Common myeloid progenitor, CD34-positive (primary cell): ENCODE data around the gene MREG.
A peak's percentile ranks its signal among the peaks of the same experiment; 100 is the strongest.

Experiments
- CTCF ChIA-PET: fragments of 350-600 bp; sonication (Branson Sonifier 250); formaldehyde crosslinking; loops from one replicate; lab custom pipeline; 2021; ENCODE audit warnings: antibody characterized with exemption; lab: Charles Lee
- POLR2A ChIA-PET: fragments of 350-600 bp; sonication (Branson Sonifier 250); formaldehyde crosslinking; loops from one replicate; lab custom pipeline; 2021; ENCODE audit warnings: antibody characterized with exemption; lab: Charles Lee
- DNase-seq, 3 donors: peaks; one replicate each; pipeline versions ENCODE4 v3.0.0 to v3.0.0-alpha.2; 2013
- H3K27ac ChIP-seq, 2 experiments: 1 replicate in 1 of 2; 2 replicates in 1 of 2; pipeline ENCODE4 v1.7.0; 2013; ENCODE audit warnings: inconsistent platforms in 2 of 2, low read length in 2 of 2, mild to moderate bottlenecking in 2 of 2, low read depth in 1 of 2, moderate library complexity in 1 of 2; ENCODE audit not compliant: severe bottlenecking in 2 of 2, insufficient read depth in 1 of 2, poor library complexity in 1 of 2
- H3K27me3 ChIP-seq, 5 experiments: replicated peaks in 2 of 5; 1 replicate in 3 of 5; 2 replicates in 2 of 5; pipeline versions ENCODE4 v1.6.1 to v1.7.0; 2013; ENCODE audit warnings: low read length in 4 of 5, mild to moderate bottlenecking in 2 of 5, moderate library complexity in 2 of 5, inconsistent platforms in 1 of 5; ENCODE audit not compliant: insufficient read depth in 5 of 5, control insufficient read depth in 4 of 5
- H3K36me3 ChIP-seq, 4 experiments: 1 replicate in 2 of 4; 2 replicates in 2 of 4; pipeline versions ENCODE4 v1.6.1 to v1.7.0; 2013; ENCODE audit warnings: low read length in 3 of 4, control low read depth in 1 of 4, mild to moderate bottlenecking in 1 of 4; ENCODE audit not compliant: control insufficient read depth in 4 of 4, insufficient read depth in 4 of 4
- H3K4me1 ChIP-seq, 4 experiments: 1 replicate in 3 of 4; 2 replicates in 1 of 4; pipeline versions ENCODE4 v1.6.1 to v1.7.1; 2013; ENCODE audit warnings: low read length in 3 of 4, mild to moderate bottlenecking in 3 of 4, control low read depth in 1 of 4, inconsistent platforms in 1 of 4, moderate library complexity in 1 of 4; ENCODE audit not compliant: control insufficient read depth in 4 of 4, insufficient read depth in 4 of 4; ENCODE audit errors: control extremely low read depth in 1 of 4
- H3K4me3 ChIP-seq, 7 experiments: 1 replicate in 4 of 7; 2 replicates in 3 of 7; pipeline versions ENCODE4 v1.5.1 to v1.7.0; 2013; ENCODE audit warnings: mild to moderate bottlenecking in 7 of 7, low read length in 6 of 7, moderate library complexity in 6 of 7, inconsistent platforms in 2 of 7, low read depth in 2 of 7, control low read depth in 1 of 7; ENCODE audit not compliant: insufficient read depth in 4 of 7, control insufficient read depth in 1 of 7; ENCODE audit errors: extremely low read depth in 1 of 7
- H3K9me3 ChIP-seq, 5 experiments: 1 replicate in 4 of 5; 2 replicates in 1 of 5; pipeline versions ENCODE4 v1.6.1 to v1.7.1; 2013; ENCODE audit warnings: low read length in 4 of 5, mild to moderate bottlenecking in 2 of 5, inconsistent platforms in 1 of 5, low read depth in 1 of 5, moderate library complexity in 1 of 5; ENCODE audit not compliant: control insufficient read depth in 4 of 5, insufficient read depth in 2 of 5; ENCODE audit errors: control extremely low read depth in 1 of 5
- WGBS: methylation state at CpG from one replicate; pipeline ENCODE4 v1.1.5; 2013; ENCODE audit not compliant: insufficient coverage; 5-methylcytosine and 5-hydroxymethylcytosine counted together

The MREG gene

DNA sequence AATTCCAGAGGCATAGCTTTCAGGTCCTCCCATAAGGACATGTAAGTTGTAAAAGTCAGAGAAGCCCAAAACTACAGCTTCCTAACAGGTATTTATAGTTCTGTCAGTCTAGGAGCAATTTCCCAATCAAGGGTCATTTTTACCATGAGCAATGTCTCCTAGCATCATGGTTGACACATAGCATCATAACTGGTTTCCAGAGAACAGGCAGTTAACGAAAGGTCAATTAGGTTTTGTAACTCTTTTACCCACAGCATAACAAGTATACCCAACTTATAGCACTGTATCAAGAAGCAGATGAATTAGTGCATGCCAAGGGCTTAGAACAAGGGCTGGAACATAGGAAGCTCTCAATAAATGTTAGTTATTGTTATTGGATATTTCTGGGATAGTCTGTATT is 110.1 kb downstream of the MREG start:
- CTCF ChIA-PET = interaction anchor here (0.7 to 4.3 kb wide), 4 partner anchors 12 to 106 kb away, joined by 3 to 17 read pairs (median 4); no protein-coding TSS in a partner anchor
- POLR2A ChIA-PET = no interaction called here
- Histone ChIP-seq H3K36me3 (no peaks in the 10 kb centered on the region), H3K4me1 (peaks cover 7 to 26% (median 20%) of the 10 kb centered on the region in 4 experiments), H3K4me3 (no peak overlapping the region), H3K9me3 (no peaks in the 10 kb centered on the region), H3K27ac (no peak overlapping the region), H3K27me3 (no peaks in the 10 kb centered on the region)
- no CpG with 5 or more reads among the region's 1 CpG for WGBS
- no peak for DNase-seq

DNA sequence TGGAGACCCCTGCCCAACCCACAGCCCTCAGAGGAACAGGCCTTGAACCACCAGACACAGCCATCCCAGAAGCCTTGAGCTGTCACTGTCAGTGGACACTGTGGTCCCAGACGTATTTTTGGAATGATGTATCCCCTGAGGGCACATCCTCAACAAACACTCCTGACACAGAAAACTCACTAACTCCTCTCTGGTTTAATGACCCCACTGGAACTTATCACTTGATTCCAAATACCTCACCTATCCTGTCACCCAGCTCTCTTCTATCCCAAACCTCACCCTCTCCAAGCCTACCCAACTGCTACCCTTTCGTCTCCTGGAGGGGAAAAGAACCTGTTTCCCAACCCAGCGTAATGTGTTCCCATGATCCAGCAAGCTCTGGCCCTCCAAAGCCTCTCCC is 111.6 kb downstream of the MREG start:
- Histone ChIP-seq H3K9me3 (no peaks in the 10 kb centered on the region), H3K36me3 (no peaks in the 10 kb centered on the region), H3K4me3 (no peak overlapping the region), H3K4me1 (peaks cover 7 to 26% (median 20%) of the 10 kb centered on the region in 4 experiments), H3K27ac (no peak overlapping the region), H3K27me3 (no peaks in the 10 kb centered on the region)
- POLR2A ChIA-PET = no interaction called here
- CTCF ChIA-PET = interaction anchor here (0.6 to 4.3 kb wide), 3 partner anchors 10 to 462 kb away, joined by 3 to 17 read pairs (median 3); no protein-coding TSS in a partner anchor
- DNase-seq = no peak
- 100% methylated on average over 2 of the region's 3 CpGs for WGBS

DNA sequence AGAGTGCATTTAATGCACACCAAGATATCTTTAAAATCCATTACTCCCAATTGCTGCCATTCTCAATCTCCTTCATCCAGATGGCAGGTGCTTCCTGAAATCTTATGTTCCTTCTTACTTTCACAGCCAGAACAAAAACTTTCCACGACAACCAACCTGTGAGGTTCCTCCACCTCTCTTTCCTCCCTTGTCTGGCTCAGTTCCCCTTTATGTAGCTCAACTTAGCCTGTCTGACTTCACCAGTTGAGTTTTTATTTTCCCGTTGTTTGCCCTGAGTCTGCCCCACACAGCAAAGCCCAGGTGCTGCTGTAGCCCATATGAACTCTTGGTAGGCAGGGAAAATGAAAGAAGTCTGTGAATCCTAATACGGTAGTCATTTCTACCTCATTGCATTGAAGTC is 112.5 kb downstream of the MREG start:
- peak; percentile 50 to 90 (median 81) for DNase-seq
- CTCF ChIA-PET = interaction anchor here (4.3 kb wide), 1 partner anchor 9 kb away, joined by 17 read pairs; no protein-coding TSS in a partner anchor
- Histone ChIP-seq H3K4me3 (peak overlapping the region in 2 of 7 experiments; percentile 20 to 21), H3K4me1 (peaks cover 7 to 26% (median 20%) of the 10 kb centered on the region in 4 experiments), H3K9me3 (peaks cover 0 to 3% (median 2%) of the 10 kb centered on the region in 5 experiments), H3K27ac (no peak overlapping the region), H3K36me3 (no peaks in the 10 kb centered on the region), H3K27me3 (no peaks in the 10 kb centered on the region)
- 0% methylated on average over 3 of the region's 3 CpGs for WGBS
- POLR2A ChIA-PET = no interaction called here

DNA sequence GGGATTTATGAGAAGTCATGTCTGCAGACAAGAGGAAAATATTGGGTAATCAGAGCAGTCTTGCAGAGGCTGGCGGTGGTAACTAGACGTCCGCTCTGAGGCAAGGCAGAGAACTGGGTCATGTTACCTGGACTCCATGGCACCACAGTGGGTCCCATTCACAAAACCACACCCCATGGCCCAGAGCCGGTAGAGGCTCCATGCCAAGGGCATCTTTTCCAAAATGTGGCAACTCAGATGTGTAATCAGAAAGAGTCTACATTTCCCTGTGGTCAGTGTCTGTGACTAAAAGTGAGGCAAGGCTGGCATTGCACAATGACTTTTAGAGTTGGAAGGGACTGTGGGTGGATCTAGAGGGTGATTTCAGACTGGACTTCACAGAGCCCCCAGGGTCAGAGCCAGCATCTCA is 113.1 kb downstream of the MREG start:
- Histone ChIP-seq H3K36me3 (no peaks in the 10 kb centered on the region), H3K27me3 (no peaks in the 10 kb centered on the region), H3K4me3 (peak overlapping the region in 2 of 7 experiments; percentile 20 to 21), H3K9me3 (peaks cover 0 to 3% (median 2%) of the 10 kb centered on the region in 5 experiments), H3K27ac (no peak overlapping the region), H3K4me1 (peaks cover 7 to 26% (median 20%) of the 10 kb centered on the region in 4 experiments)
- 81% methylated on average over 3 of the region's 4 CpGs for WGBS
- ChIA-PET CTCF (interaction anchor here (4.3 kb wide), 1 partner anchor 9 kb away, joined by 17 read pairs; no protein-coding TSS in a partner anchor), POLR2A (no interaction called here)
- peak in 2 of 3 donors; percentile 32 to 43 for DNase-seq

DNA sequence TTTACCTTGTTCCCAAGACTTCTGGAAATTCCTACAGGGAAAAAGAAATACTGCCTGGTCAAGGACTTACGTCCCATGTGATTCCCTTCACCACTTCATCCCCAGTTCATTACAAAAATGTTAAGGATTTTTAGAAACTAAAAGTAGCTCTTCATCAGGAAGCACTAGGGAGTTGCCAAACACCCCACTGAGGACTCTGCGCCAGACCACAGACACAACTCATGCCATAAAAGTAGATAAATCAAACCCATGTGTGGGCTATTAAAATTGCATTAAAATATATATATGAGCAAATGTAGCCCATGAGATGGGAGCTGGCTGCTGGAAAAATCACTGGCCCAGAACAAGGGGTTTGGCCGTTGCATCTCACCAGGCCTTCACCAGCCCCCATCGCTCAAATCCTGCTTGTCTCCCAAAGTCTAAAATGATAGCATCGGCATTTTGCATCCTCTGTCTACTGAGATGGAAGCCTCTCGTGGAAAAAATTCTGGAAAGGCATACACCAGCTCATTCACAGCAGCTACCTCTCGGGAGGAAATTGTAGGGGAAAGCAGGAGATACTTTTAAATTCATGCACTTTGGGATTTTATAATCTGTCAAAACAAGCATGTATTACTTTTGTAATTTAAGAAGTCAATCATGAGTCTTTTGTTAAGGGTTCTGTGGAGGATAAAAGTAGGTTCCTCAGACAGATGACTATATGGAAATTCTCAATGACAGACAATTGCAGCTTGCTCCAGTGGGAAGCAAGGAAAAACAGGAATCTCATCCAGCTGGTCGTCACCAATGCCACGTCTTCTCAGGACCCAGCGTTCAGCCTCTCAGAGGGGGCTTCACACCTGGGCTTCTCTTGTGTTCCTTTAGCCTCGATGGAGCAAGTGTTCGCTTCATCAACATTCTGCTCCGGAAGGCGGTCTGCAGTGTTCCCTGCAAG is 113.9 kb downstream of the MREG start:
- POLR2A ChIA-PET = no interaction called here
- 92% methylated on average over 11 of the region's 14 CpGs for WGBS
- no peak overlapping the region for H3K27ac ChIP-seq
- peaks cover 0 to 3% (median 2%) of the 10 kb centered on the region in 5 experiments for H3K9me3 ChIP-seq
- H3K27me3 ChIP-seq = no peaks in the 10 kb centered on the region
- H3K4me3 ChIP-seq = no peak overlapping the region
- peaks cover 7 to 26% (median 20%) of the 10 kb centered on the region in 4 experiments for H3K4me1 ChIP-seq
- no peaks in the 10 kb centered on the region for H3K36me3 ChIP-seq
- CTCF ChIA-PET = interaction anchor here (1.5 to 4.3 kb wide), 2 partner anchors 8 to 13 kb away, joined by 5 to 17 read pairs; no protein-coding TSS in a partner anchor
- DNase-seq = no peak

DNA sequence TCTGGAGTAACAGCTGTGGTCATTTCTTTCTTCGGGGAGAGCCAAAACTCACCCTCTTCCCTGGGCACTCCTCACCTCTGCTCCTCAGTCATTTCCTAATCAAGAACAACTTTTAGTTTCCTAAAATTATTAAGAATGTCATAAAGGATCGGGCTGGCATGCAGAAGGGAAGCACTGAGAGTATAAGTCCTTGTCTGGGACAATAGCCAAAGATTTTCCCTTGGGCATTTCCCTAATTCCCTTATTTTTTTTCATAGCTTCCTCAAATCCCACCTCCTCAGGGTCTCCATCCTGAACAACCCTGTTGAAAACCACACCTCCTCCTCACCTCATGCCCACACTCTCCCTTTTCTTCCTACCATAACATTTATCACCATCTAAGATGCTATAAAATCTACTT is 115.0 kb downstream of the MREG start:
- no peaks in the 10 kb centered on the region for H3K27me3 ChIP-seq
- 80% methylated on average over 1 of the region's 2 CpGs for WGBS
- peaks cover 0 to 3% (median 2%) of the 10 kb centered on the region in 5 experiments for H3K9me3 ChIP-seq
- H3K4me3 ChIP-seq = no peak overlapping the region
- no peak overlapping the region for H3K27ac ChIP-seq
- H3K36me3 ChIP-seq = no peaks in the 10 kb centered on the region
- POLR2A ChIA-PET = no interaction called here
- DNase-seq = no peak
- peaks cover 7 to 26% (median 20%) of the 10 kb centered on the region in 4 experiments for H3K4me1 ChIP-seq
- CTCF ChIA-PET = interaction anchor here (1.5 kb wide), 1 partner anchor 14 kb away, joined by 5 read pairs; no protein-coding TSS in a partner anchor
